Endometrial microvascular endothelial cells (primary cell): ENCODE data around the gene ATF2. TPM values are rescaled to one million over a fixed set of nuclear protein-coding genes. Genes with fewer than 3 reads are reported as not detected.

Experiments
- in situ Hi-C: cut with HindIII; loops from 2 replicates; pipeline ENCODE4 v1.10.0; 2017; ENCODE audit warnings: low sequenced_read_pairs, low pct_unique_long_range_greater_than_20kb; ENCODE audit errors: inconsistent ontology term
- total RNA-seq: library from RNA; depleted of rRNA; stranded (reverse); fragments of >200 nt; gene quantifications from one replicate; pipeline ENCODE4 v1.2.3, GENCODE V29; 2015; ENCODE audit errors: inconsistent ontology term

The ATF2 gene
- total RNA-seq, 1 donor from 2014 or later: 36.9 TPM

GRCh38 chr2:175039490-175039889 is 128.5 kb downstream of the ATF2 start:
- in situ Hi-C loops: no loop called here

GRCh38 chr2:175039031-175039430 is 129.0 kb downstream of the ATF2 start:
- in situ Hi-C loops: no loop called here

GRCh38 chr2:175037941-175038340 is 130.1 kb downstream of the ATF2 start:
- in situ Hi-C loops: no loop called here

GRCh38 chr2:175036582-175037018 is 131.4 kb downstream of the ATF2 start:
- in situ Hi-C loops: no loop called here

- in situ Hi-C loops: no loop called here
Measured at GRCh38 chr2:175035806-175036205, 132.2 kb downstream of the ATF2 start.

- in situ Hi-C loops: no loop called here
Measured at GRCh38 chr2:175034716-175035115, 133.3 kb downstream of the ATF2 start.

GRCh38 chr2:175030380-175031271 is 137.4 kb downstream of the ATF2 start:
- in situ Hi-C loops: no loop called here

GRCh38 chr2:175027755-175028154 is 140.2 kb downstream of the ATF2 start:
- in situ Hi-C loops: no loop called here

GRCh38 chr2:175026385-175026784 is 141.6 kb downstream of the ATF2 start:
- in situ Hi-C loops: no loop called here

- in situ Hi-C loops: no loop called here
Measured at GRCh38 chr2:175025946-175026345, 142.1 kb downstream of the ATF2 start.

- in situ Hi-C loops: no loop called here
Measured at GRCh38 chr2:175025233-175025632, 142.8 kb downstream of the ATF2 start.

- in situ Hi-C loops: no loop called here
Measured at GRCh38 chr2:175022923-175023322, 145.1 kb downstream of the ATF2 start.

Other genes with a start within 250 kb of the ATF2 start
- 26.0 TPM for gene CHN1, start 162.8 kb downstream of the ATF2 start, total RNA-seq
- 166 TPM for gene ATP5MC3, start 13.5 kb upstream of the ATF2 start, total RNA-seq